ENCODE results near the gene LORICRIN. TPM values are rescaled to one million over a fixed set of nuclear protein-coding genes. Genes with fewer than 3 reads are reported as not detected.

The LORICRIN gene
- total and polyA plus RNA-seq, 2 of the 4 experiments (the other 2 are of a cell fraction), result not detected

DNA sequence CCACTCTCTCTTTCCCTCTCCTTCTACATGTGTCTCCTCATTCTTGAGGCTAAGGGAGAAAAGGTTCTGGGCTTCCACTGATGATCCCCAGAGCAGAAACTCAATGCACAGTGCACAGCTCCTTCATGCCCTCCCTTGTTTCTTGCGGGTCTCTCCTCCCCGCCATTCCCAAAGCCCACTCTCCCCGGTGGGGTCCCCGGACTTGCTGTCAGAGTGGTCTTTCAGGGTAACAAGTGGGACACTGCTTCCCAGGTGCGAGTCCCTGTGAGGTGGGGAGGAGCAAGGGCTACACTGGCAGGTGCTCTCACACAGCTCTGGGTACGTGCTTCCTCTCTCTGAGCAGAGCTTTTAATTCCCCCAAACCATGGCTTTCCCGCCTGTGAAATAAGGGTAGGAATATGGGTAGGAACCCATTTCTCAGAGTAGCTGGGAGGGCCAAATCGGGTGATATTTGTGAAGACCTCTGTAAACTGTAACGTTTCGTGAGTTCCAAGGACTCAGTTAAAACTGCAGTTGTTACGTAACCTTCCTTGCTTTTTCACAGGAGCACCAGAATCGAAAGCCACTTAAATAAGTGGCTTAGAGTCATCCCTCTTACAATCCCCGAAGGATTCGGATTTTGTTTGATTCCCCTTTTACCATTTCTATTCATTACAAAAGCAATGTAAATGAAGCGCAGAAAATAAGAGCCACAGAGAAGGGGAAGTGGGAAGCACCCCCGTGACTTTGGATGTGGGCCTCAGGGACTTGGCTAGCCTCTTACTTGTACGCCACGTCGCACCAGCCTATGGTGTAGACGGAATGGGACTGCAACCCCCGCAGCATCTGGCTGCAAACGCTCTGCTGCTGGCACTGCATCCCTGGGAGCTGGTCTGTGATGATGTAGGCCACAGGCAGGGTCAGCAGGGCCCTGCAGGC is 47.1 kb downstream of the LORICRIN start:
- no TSS peak for BruUV-seq (replicated peaks)
- no peak for ATAC-seq (ENCODE audit: low read depth)

More for the DNA sequence above, 47.1 kb downstream of the LORICRIN start:
- H3K23ac ChIP-seq (ENCODE audit: low read depth, low read length), result no peak overlapping the region
- H3K4me1 ChIP-seq (ENCODE audit: control insufficient read depth, insufficient read depth, low read length), result no peaks in the 10 kb centered on the region
- H2BK120ac ChIP-seq (ENCODE audit: low read depth, low read length), result no peak overlapping the region
- intact Hi-C loops (cut with micrococcal nuclease) (no loop called here), in situ Hi-C loops (cut with MboI; ENCODE audit: low sequenced_read_pairs) (no loop called here), dilution Hi-C loops (cut with HindIII; ENCODE audit: low sequenced_read_pairs, unreplicated experiment) (no loop called here)
- H3K4me2 ChIP-seq (ENCODE audit: low read depth, low read length), result no peak overlapping the region
- H3K18ac ChIP-seq (ENCODE audit: low read depth, low read length), result no peak overlapping the region
- H3K14ac ChIP-seq (replicated peaks; ENCODE audit: low read depth, low read length), result no peak overlapping the region
- no peaks in the 10 kb centered on the region for H3K9me1 ChIP-seq (ENCODE audit: insufficient read depth, low read length)
- no peak overlapping the region for H2BK5ac ChIP-seq (ENCODE audit: low read depth, low read length, poor library complexity, severe bottlenecking)
- no peak for DNase-seq
- no peaks in the 10 kb centered on the region for H3K9me3 ChIP-seq (ENCODE audit: control insufficient read depth, insufficient read depth, low read length)
- no peaks in the 10 kb centered on the region for H3K36me3 ChIP-seq (ENCODE audit: control insufficient read depth, insufficient read depth, low read length)
- H4K20me1 ChIP-seq (ENCODE audit: insufficient read depth, low read length), result no peaks in the 10 kb centered on the region
- no peak overlapping the region for H2AK9ac ChIP-seq (replicated peaks; ENCODE audit: low read depth, low read length, poor library complexity)
- CTCF ChIA-PET, result no interaction called here
- H4K5ac ChIP-seq (ENCODE audit: low read depth, low read length), result no peak overlapping the region
- H3K27ac ChIP-seq (ENCODE audit: insufficient read depth, low read length), result no peak overlapping the region
- WGBS, 2 experiments (ENCODE audit: extremely low coverage in 2 of 2, insufficient read length in 1 of 2), result 60% methylated on average over 10 of the region's 22 CpGs; no CpG with 5 or more reads in 1 of the 2 experiments
- no peak overlapping the region for H3K9ac ChIP-seq (ENCODE audit: low read depth, low read length)
- no peak overlapping the region for H4K91ac ChIP-seq (ENCODE audit: insufficient read depth, low read depth, low read length)
- no peak overlapping the region for H2BK15ac ChIP-seq (ENCODE audit: low read depth, low read length)
- no peak overlapping the region for H2AFZ ChIP-seq (replicated peaks; ENCODE audit: low read length, poor library complexity)
- no peak overlapping the region for H4K8ac ChIP-seq (ENCODE audit: low read depth in 2 of 2, low read length in 2 of 2)
- POLR2A ChIA-PET (ENCODE audit: unreplicated experiment), result no interaction called here
- H3K4me3 ChIP-seq (ENCODE audit: insufficient read depth, low read depth, low read length), result no peak overlapping the region
- no peaks in the 10 kb centered on the region for H3K27me3 ChIP-seq (ENCODE audit: control insufficient read depth, insufficient read depth, low read length)
- H3K56ac ChIP-seq (ENCODE audit: extremely low read depth, insufficient read depth, low read length), result no peak overlapping the region
- H3K4ac ChIP-seq (ENCODE audit: low read depth, low read length), result no peak overlapping the region
- H2BK20ac ChIP-seq (ENCODE audit: low read depth, low read length), result no peak overlapping the region
- H3K79me1 ChIP-seq (ENCODE audit: low read depth in 1 of 2, low read length in 2 of 2), result no peaks in the 10 kb centered on the region
- TF ChIP-seq CHD1 (IDR thresholded peaks at IDR 0.05; ENCODE audit: low read depth, low read length) (no peak), CEBPB (IDR thresholded peaks at IDR 0.05; ENCODE audit: low read depth, low read length) (0 out of 2 replicates have a peak, but pooled peaks have one; percentile 26)
- no peak overlapping the region for H2AK5ac ChIP-seq (ENCODE audit: low read depth, low read length)

Measured in IMR-90 (cell line).